ENCODE measurements around the gene DNM3.

The DNM3 gene

DNA sequence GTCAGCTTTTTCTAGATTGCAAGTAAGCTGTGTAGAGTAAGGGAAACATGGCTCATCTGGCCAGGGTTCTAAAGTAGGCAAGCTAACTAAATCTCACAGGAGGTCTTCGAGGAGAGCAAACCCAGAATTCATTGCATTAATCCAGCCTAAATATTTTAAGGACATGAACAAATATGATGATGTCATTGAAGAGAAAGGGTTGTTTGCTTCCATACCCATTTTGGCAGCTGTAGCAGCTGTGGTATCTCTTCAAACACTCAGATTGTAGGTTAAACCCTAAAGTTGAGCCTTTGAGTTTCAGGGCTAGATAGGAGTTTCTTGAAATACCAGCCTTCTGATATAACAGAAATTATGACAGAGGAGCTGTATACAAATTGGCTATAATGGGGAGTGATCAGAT, 378.7 kb downstream of the DNM3 start:
- Mint-ChIP-seq H3K36me3 (ENCODE audit: low read depth) (no peaks in the 10 kb centered on the region), H3K4me3 (no peak overlapping the region), H3K27ac (peak overlapping the region; percentile 71 to 77 (median 77)), H3K9me3 (no peaks in the 10 kb centered on the region), H3K4me1 (peaks cover 44% of the 10 kb centered on the region), H3K27me3 (ENCODE audit: low read depth) (no peaks in the 10 kb centered on the region)
- TF ChIP-seq, protein P1, sequence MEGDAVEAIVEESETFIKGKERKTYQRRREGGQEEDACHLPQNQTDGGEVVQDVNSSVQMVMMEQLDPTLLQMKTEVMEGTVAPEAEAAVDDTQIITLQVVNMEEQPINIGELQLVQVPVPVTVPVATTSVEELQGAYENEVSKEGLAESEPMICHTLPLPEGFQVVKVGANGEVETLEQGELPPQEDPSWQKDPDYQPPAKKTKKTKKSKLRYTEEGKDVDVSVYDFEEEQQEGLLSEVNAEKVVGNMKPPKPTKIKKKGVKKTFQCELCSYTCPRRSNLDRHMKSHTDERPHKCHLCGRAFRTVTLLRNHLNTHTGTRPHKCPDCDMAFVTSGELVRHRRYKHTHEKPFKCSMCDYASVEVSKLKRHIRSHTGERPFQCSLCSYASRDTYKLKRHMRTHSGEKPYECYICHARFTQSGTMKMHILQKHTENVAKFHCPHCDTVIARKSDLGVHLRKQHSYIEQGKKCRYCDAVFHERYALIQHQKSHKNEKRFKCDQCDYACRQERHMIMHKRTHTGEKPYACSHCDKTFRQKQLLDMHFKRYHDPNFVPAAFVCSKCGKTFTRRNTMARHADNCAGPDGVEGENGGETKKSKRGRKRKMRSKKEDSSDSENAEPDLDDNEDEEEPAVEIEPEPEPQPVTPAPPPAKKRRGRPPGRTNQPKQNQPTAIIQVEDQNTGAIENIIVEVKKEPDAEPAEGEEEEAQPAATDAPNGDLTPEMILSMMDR (IDR thresholded peaks at IDR 0.05; ENCODE audit: unreplicated experiment in 3 of 3): no peak

DNA sequence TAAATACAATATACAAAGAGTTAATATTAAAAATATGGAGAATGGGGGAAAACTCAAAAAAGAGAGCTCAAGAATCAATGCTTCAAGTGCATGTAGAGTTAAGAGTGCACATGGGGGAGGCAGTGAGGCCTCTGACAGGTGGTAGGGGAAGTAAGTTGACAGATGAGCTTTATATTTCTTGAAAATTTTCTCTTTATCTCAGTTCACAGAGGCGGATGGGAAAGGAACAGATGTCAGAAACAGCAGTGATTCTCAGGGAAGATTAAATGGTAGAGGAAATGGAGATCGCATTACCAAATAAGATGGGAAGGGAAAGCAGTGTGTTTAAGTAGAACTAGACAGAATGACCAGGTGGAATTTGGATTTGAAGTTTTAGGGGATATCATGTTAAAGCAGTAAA, 379.1 kb downstream of the DNM3 start:
- Mint-ChIP-seq H3K4me1 (peaks cover 40% of the 10 kb centered on the region), H3K36me3 (ENCODE audit: low read depth) (no peaks in the 10 kb centered on the region), H3K4me3 (no peak overlapping the region), H3K27ac (peak overlapping the region; percentile 71 to 77 (median 77)), H3K27me3 (ENCODE audit: low read depth) (no peaks in the 10 kb centered on the region), H3K9me3 (no peaks in the 10 kb centered on the region)
- TF ChIP-seq, protein P1 (IDR thresholded peaks at IDR 0.05; ENCODE audit: unreplicated experiment in 3 of 3): no peak

DNA sequence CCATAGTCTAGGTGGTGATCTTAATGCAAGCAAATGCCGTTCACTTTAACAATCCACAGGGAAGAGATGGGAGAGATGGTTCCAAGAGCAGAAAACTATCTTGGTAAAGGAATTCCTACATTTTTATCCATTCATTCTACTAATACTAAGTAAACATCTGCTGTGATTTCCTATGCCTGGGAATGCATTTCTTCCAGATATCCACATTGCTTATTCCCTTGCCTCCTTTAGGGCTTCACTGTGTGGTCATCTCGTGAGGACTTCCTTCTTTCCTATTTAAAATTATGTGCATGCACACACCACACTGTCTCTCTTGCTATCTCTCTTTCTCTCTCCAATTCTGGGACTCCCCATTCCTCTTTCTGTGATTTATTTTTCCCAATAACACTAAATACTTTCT, 380.1 kb downstream of the DNM3 start:
- Mint-ChIP-seq H3K9me3 (no peaks in the 10 kb centered on the region), H3K27me3 (ENCODE audit: low read depth) (no peaks in the 10 kb centered on the region), H3K27ac (peak overlapping the region in 1 of 3 experiments; percentile 53), H3K4me3 (no peak overlapping the region), H3K4me1 (peaks cover 34% of the 10 kb centered on the region), H3K36me3 (ENCODE audit: low read depth) (no peaks in the 10 kb centered on the region)
- TF ChIP-seq, protein P1 (IDR thresholded peaks at IDR 0.05; ENCODE audit: unreplicated experiment in 3 of 3): no peak

DNA sequence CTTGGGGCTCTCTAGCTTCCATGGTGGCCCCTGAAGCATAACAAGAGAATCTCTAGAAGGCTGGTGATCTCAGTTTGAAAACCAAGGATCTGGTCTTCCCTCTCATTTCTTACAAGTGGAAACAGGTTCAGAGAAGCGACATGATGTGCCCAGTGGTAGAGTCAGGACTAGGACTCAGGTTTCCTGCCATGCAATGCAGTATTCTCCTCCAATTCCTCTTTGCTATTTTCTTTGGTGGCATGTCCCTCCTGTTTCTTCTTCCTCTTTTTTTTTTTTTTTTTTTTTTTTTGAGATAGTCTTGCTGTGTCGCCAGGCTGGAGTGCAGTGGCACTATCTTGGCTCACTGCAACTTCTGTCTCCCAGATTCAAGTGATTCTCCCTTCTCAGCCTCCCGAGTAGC, 383.6 kb downstream of the DNM3 start:
- Mint-ChIP-seq H3K9me3 (no peaks in the 10 kb centered on the region), H3K4me3 (no peak overlapping the region), H3K4me1 (peaks cover 9% of the 10 kb centered on the region), H3K27me3 (ENCODE audit: low read depth) (no peaks in the 10 kb centered on the region), H3K27ac (peak overlapping the region in 1 of 3 experiments; percentile 2), H3K36me3 (ENCODE audit: low read depth) (no peaks in the 10 kb centered on the region)
- TF ChIP-seq, protein P1 (IDR thresholded peaks at IDR 0.05; ENCODE audit: unreplicated experiment in 3 of 3): no peak

DNA sequence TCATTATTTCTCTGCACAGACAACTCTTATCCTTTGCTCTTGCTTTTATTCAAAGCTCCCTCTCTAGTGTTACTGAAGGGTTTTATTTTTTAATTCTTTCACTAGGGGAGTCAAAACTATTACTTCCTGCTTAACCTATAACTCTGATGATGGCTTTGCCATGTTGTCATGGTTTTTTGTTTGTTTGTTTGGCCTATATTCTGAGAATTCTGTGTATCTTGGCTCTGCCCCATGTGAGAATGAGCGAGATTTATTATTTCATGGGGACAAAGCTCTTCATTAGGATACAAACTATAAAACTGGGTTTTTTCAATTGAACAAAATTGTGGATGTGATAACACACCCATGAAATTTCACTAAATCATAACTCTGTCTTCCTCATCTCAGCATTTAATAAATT, 388.6 kb downstream of the DNM3 start:
- no peak overlapping the region for H3K4me3 Mint-ChIP-seq

DNA sequence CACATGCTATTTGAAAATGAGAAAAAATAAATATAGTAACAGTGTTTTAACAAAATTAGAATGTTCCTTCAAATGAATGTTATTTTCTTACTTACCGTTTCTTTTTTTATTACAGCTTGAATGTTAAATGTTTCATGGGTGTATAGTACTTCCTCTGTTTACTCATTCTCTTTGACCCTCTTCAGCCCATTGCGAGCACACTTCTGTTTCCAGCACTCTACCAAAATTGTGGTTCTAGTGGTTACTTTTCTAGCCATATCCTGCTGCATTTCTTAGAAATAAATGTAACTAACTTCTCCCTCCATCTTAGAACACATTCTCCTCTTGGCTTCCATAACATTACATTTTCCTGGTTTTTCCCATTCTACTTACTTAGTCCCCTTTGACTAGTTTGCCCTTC, 389.2 kb downstream of the DNM3 start:
- Mint-ChIP-seq H3K27ac (peak overlapping the region in 1 of 3 experiments; percentile 5), H3K4me3 (no peak overlapping the region), H3K4me1 (no peaks in the 10 kb centered on the region), H3K27me3 (ENCODE audit: low read depth) (no peaks in the 10 kb centered on the region), H3K36me3 (ENCODE audit: low read depth) (peaks cover 6% of the 10 kb centered on the region), H3K9me3 (peaks cover 23% of the 10 kb centered on the region)
- TF ChIP-seq, protein P1 (IDR thresholded peaks at IDR 0.05; ENCODE audit: unreplicated experiment in 3 of 3): no peak

More for the DNA sequence above, 388.6 kb downstream of the DNM3 start:
- H3K4me1 Mint-ChIP-seq: no peaks in the 10 kb centered on the region
- peaks cover 6% of the 10 kb centered on the region for H3K36me3 Mint-ChIP-seq (ENCODE audit: low read depth)
- TF ChIP-seq, protein P1 (IDR thresholded peaks at IDR 0.05; ENCODE audit: unreplicated experiment in 3 of 3): no peak
- H3K27me3 Mint-ChIP-seq (ENCODE audit: low read depth): no peaks in the 10 kb centered on the region
- peaks cover 23% of the 10 kb centered on the region for H3K9me3 Mint-ChIP-seq
- H3K27ac Mint-ChIP-seq: peak overlapping the region; percentile 46 to 82 (median 76)
